WI38 (cell line): ENCODE measurements around the gene ST3GAL3.

Experiments
- H3K4me3 ChIP-seq: 2 replicates; pipeline ENCODE4 v1.5.1; 2011; ENCODE audit warnings: low read depth, mild to moderate bottlenecking, control low read depth, low read length
- CTCF ChIP-seq: IDR thresholded peaks from 2 replicates; pipeline ENCODE4 v1.5.1; 2012; ENCODE audit warnings: low read depth, mild to moderate bottlenecking, control low read depth, low read length

ST3GAL3 gene

GRCh38 chr1:43801203-43801602, 93.9 kb downstream of the ST3GAL3 start:
- no peak for TF ChIP-seq CTCF
- H3K4me3 ChIP-seq, result no peak overlapping the region

GRCh38 chr1:43802356-43802980, 95.1 kb downstream of the ST3GAL3 start:
- no peak for TF ChIP-seq CTCF
- no peak overlapping the region for H3K4me3 ChIP-seq

- H3K4me3 ChIP-seq, result no peak overlapping the region
- no peak for TF ChIP-seq CTCF
Observed at GRCh38 chr1:43803105-43803504, 95.8 kb downstream of the ST3GAL3 start.

- no peak for TF ChIP-seq CTCF
- no peak overlapping the region for H3K4me3 ChIP-seq
Observed at GRCh38 chr1:43803646-43804045, 96.3 kb downstream of the ST3GAL3 start.

- H3K4me3 ChIP-seq, result no peak overlapping the region
- TF ChIP-seq CTCF, result no peak
Observed at GRCh38 chr1:43804569-43804968, 97.2 kb downstream of the ST3GAL3 start.

- no peak for TF ChIP-seq CTCF
- no peak overlapping the region for H3K4me3 ChIP-seq
Observed at GRCh38 chr1:43805340-43805739, 98.0 kb downstream of the ST3GAL3 start.

GRCh38 chr1:43806183-43806582, 98.8 kb downstream of the ST3GAL3 start:
- H3K4me3 ChIP-seq, result no peak overlapping the region
- TF ChIP-seq CTCF, result no peak
